ENCODE measurements around the gene MNAT1. TPM values are rescaled to one million over a fixed set of nuclear protein-coding genes. Genes with fewer than 3 reads are reported as not detected.

MNAT1 gene
- total and polyA plus RNA-seq, 2 experiments from 2014 or later, result 51.6 to 85.0 TPM

- TF ChIP-seq POLR2AphosphoS5 (IDR thresholded peaks at IDR 0.05; ENCODE audit: low read depth), result no peak
- no peak for TF ChIP-seq EZH2 (IDR thresholded peaks at IDR 0.05; ENCODE audit: low read depth, unreplicated experiment)
- TF ChIP-seq, protein P1, sequence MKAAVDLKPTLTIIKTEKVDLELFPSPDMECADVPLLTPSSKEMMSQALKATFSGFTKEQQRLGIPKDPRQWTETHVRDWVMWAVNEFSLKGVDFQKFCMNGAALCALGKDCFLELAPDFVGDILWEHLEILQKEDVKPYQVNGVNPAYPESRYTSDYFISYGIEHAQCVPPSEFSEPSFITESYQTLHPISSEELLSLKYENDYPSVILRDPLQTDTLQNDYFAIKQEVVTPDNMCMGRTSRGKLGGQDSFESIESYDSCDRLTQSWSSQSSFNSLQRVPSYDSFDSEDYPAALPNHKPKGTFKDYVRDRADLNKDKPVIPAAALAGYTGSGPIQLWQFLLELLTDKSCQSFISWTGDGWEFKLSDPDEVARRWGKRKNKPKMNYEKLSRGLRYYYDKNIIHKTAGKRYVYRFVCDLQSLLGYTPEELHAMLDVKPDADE (IDR thresholded peaks at IDR 0.05), result no peak
- TF ChIP-seq EZH2phosphoT487 (IDR thresholded peaks at IDR 0.05; ENCODE audit: unreplicated experiment), result no peak
- TF ChIP-seq JUNB (IDR thresholded peaks at IDR 0.05; ENCODE audit: unreplicated experiment), result no peak
- no peak for TF ChIP-seq ZNF462 (CRISPR knock-in tag; IDR thresholded peaks at IDR 0.05)
- TF ChIP-seq NANOG (IDR thresholded peaks at IDR 0.05; ENCODE audit: borderline replicate concordance), result no peak
- TF ChIP-seq, protein P2, sequence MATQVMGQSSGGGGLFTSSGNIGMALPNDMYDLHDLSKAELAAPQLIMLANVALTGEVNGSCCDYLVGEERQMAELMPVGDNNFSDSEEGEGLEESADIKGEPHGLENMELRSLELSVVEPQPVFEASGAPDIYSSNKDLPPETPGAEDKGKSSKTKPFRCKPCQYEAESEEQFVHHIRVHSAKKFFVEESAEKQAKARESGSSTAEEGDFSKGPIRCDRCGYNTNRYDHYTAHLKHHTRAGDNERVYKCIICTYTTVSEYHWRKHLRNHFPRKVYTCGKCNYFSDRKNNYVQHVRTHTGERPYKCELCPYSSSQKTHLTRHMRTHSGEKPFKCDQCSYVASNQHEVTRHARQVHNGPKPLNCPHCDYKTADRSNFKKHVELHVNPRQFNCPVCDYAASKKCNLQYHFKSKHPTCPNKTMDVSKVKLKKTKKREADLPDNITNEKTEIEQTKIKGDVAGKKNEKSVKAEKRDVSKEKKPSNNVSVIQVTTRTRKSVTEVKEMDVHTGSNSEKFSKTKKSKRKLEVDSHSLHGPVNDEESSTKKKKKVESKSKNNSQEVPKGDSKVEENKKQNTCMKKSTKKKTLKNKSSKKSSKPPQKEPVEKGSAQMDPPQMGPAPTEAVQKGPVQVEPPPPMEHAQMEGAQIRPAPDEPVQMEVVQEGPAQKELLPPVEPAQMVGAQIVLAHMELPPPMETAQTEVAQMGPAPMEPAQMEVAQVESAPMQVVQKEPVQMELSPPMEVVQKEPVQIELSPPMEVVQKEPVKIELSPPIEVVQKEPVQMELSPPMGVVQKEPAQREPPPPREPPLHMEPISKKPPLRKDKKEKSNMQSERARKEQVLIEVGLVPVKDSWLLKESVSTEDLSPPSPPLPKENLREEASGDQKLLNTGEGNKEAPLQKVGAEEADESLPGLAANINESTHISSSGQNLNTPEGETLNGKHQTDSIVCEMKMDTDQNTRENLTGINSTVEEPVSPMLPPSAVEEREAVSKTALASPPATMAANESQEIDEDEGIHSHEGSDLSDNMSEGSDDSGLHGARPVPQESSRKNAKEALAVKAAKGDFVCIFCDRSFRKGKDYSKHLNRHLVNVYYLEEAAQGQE (IDR thresholded peaks at IDR 0.05; ENCODE audit: unreplicated experiment), result no peak
- no peak for TF ChIP-seq ZNF331 (CRISPR knock-in tag; IDR thresholded peaks at IDR 0.05; ENCODE audit: low read depth)
- TF ChIP-seq, protein P3, sequence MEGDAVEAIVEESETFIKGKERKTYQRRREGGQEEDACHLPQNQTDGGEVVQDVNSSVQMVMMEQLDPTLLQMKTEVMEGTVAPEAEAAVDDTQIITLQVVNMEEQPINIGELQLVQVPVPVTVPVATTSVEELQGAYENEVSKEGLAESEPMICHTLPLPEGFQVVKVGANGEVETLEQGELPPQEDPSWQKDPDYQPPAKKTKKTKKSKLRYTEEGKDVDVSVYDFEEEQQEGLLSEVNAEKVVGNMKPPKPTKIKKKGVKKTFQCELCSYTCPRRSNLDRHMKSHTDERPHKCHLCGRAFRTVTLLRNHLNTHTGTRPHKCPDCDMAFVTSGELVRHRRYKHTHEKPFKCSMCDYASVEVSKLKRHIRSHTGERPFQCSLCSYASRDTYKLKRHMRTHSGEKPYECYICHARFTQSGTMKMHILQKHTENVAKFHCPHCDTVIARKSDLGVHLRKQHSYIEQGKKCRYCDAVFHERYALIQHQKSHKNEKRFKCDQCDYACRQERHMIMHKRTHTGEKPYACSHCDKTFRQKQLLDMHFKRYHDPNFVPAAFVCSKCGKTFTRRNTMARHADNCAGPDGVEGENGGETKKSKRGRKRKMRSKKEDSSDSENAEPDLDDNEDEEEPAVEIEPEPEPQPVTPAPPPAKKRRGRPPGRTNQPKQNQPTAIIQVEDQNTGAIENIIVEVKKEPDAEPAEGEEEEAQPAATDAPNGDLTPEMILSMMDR (conservative IDR thresholded peaks at IDR 0.05; ENCODE audit: low read depth in 2 of 2), result no peak
- no peak for TF ChIP-seq CREB1 (CRISPR knock-in tag; IDR thresholded peaks at IDR 0.05; ENCODE audit: low read depth)
- no peak for TF ChIP-seq ZNF114 (CRISPR knock-in tag; IDR thresholded peaks at IDR 0.05)
- no peak for TF ChIP-seq STAT1 (IDR thresholded peaks at IDR 0.05; ENCODE audit: unreplicated experiment)
- peaks cover 5% of the 10 kb centered on the region for H3K27me3 Mint-ChIP-seq (ENCODE audit: insufficient read depth, low read depth, poor library complexity)
- H3K27ac Mint-ChIP-seq, result no peak overlapping the region
- no peaks in the 10 kb centered on the region for H3K4me1 Mint-ChIP-seq
- Histone ChIP-seq H3K79me2 (replicated peaks; ENCODE audit: insufficient read depth) (0 out of 2 replicates have a peak, but pooled peaks cover 3% of the 10 kb centered on the region), H2AFZ (no peak overlapping the region), H3K36me3 (ENCODE audit: insufficient read depth) (peaks cover 5% of the 10 kb centered on the region; the same call in 1 of the 2 replicates), H3K27ac (ENCODE audit: low read depth) (no peak overlapping the region), H4K20me1 (replicated peaks; ENCODE audit: insufficient read depth) (no peaks in the 10 kb centered on the region; the same call in 1 of the 2 replicates), H3K4me3 (no peak overlapping the region), H3K9me2 (ENCODE audit: insufficient read depth) (no peaks in the 10 kb centered on the region), H3K4me1 (ENCODE audit: insufficient read depth) (no peaks in the 10 kb centered on the region), H3K4me2 (no peak overlapping the region), H3F3A (replicated peaks; ENCODE audit: low read depth) (no peaks in the 10 kb centered on the region), H3K27me3 (ENCODE audit: insufficient read depth) (no peaks in the 10 kb centered on the region)
- peaks cover 34% of the 10 kb centered on the region for H3K9me3 Mint-ChIP-seq
- no peak overlapping the region for H3K4me3 Mint-ChIP-seq
- H3K36me3 Mint-ChIP-seq (ENCODE audit: low read depth), result peaks cover 37% of the 10 kb centered on the region
- ATAC-seq (no peak), DNase-seq (ENCODE audit: low spot score) (no peak)
Measured at GRCh38 chr14:60915781-60916180, 181.2 kb downstream of the MNAT1 start.
